HCT116 (cell line): ENCODE data around the gene CACNA1C. TPM values are rescaled to one million over a fixed set of nuclear protein-coding genes. Genes with fewer than 3 reads are reported as not detected.

ENCODE experiments used
- ATAC-seq: fragments of 200-7000 bp; cut with Tn5 transposase; 2 replicates; pipeline ENCODE4 v1.9.1; 2020; ENCODE audit warnings: mild to moderate bottlenecking, moderate library complexity
- BruUV-seq: library from RNA; stranded (reverse); fragments of 400-500 nt; replicated peaks from 2 replicates; lab custom pipeline; 2021; lab: Mats Ljungman, UMichigan
- CTCF ChIA-PET: fragments of 300-600 bp; sonication (Branson Sonifier 250); formaldehyde crosslinking; loops from one replicate; lab custom pipeline; 2021; ENCODE audit warnings: antibody characterized with exemption; lab: Charles Lee
- POLR2A ChIA-PET: fragments of 300-600, 350-600 bp; sonication (Branson Sonifier 250); formaldehyde crosslinking; loops from one replicate; lab custom pipeline; 2021; ENCODE audit warnings: antibody characterized with exemption; lab: Charles Lee
- RAD21 ChIA-PET, 2 experiments: fragments of 300-600 bp; sonication (Branson Sonifier 250); formaldehyde crosslinking; loops; one replicate each; lab custom pipeline; 2023; ENCODE audit warnings: low total read pairs in 2 of 2; ENCODE audit not compliant: uncharacterized antibody in 2 of 2, unreplicated experiment in 2 of 2, low non-redundant PET in 1 of 2; lab: Charles Lee
- DNase-seq: peaks from one replicate; pipeline ENCODE4 v3.0.0-alpha.2; 2010; ENCODE audit warnings: low read depth, low spot score
- H2AFZ ChIP-seq: fragments of 200-600 bp; shearing (Covaris generic), sonication (generic); 2 replicates; pipeline ENCODE4 v1.6.1; 2017; ENCODE audit warnings: low read depth, mixed run types, mixed read lengths, antibody characterized with exemption, low read length; ENCODE audit not compliant: poor library complexity, severe bottlenecking
- H3K27ac ChIP-seq: 2 replicates; pipeline ENCODE4 v1.5.1; 2012; ENCODE audit warnings: low read depth, low read length
- H3K27me3 ChIP-seq: fragments of 200-600 bp; sonication (generic); 2 replicates; pipeline ENCODE4 v1.6.1; 2016; ENCODE audit warnings: mixed run types, low read length, mixed read lengths; ENCODE audit not compliant: insufficient read depth
- H3K36me3 ChIP-seq, 2 experiments: fragments of 200-500 bp in 1 of 2; fragments of 200-600 bp in 1 of 2; sonication (Bioruptor generic) in 1 of 2; sonication (generic) in 1 of 2; 2 replicates each; pipeline versions ENCODE4 v1.5.1 to v1.6.1; 2014 to 2016; ENCODE audit warnings: low read length in 2 of 2, inconsistent platforms in 1 of 2, mixed read lengths in 1 of 2, mixed run types in 1 of 2; ENCODE audit not compliant: insufficient read depth in 2 of 2, control insufficient read depth in 1 of 2
- H3K4me1 ChIP-seq, 2 experiments: fragments of 200-600 bp in 1 of 2; sonication (generic) in 1 of 2; 2 replicates each; pipeline versions ENCODE4 v1.5.1 to v1.6.1; 2012 to 2017; ENCODE audit warnings: low read length in 2 of 2, inconsistent platforms in 1 of 2, mild to moderate bottlenecking in 1 of 2, mixed read lengths in 1 of 2, mixed run types in 1 of 2, moderate library complexity in 1 of 2; ENCODE audit not compliant: insufficient read depth in 2 of 2, control insufficient read depth in 1 of 2
- H3K4me2 ChIP-seq: fragments of 200-600 bp; sonication (generic); 2 replicates; pipeline ENCODE4 v1.6.1; 2017; ENCODE audit warnings: mixed run types, low read length, mixed read lengths
- H3K4me3 ChIP-seq, 2 experiments: fragments of 200-600 bp in 1 of 2; sonication (generic) in 1 of 2; replicated peaks in 1 of 2; 2 replicates each; pipeline ENCODE4 v1.5.1; 2011 to 2016; ENCODE audit warnings: low read length in 2 of 2, control low read depth in 1 of 2, low read depth in 1 of 2, mild to moderate bottlenecking in 1 of 2, mixed read lengths in 1 of 2, mixed run types in 1 of 2
- H3K79me2 ChIP-seq: fragments of 200-600 bp; sonication (generic); 2 replicates; pipeline ENCODE4 v1.6.1; 2017; ENCODE audit warnings: mild to moderate bottlenecking, mixed run types, low read length, moderate library complexity, mixed read lengths; ENCODE audit not compliant: insufficient read depth
- H3K9ac ChIP-seq: fragments of 200-600 bp; sonication (generic); 2 replicates; pipeline ENCODE4 v1.6.1; 2016; ENCODE audit warnings: low read length, mixed read lengths
- H3K9me2 ChIP-seq: fragments of 200-600 bp; sonication (generic), shearing (Covaris generic); 2 replicates; pipeline ENCODE4 v1.6.1; 2017; ENCODE audit warnings: mixed run types, mild to moderate bottlenecking, moderate library complexity; ENCODE audit not compliant: insufficient read depth
- H3K9me3 ChIP-seq, 2 experiments: fragments of 200-500 bp in 1 of 2; fragments of 200-600 bp in 1 of 2; sonication (Bioruptor generic) in 1 of 2; sonication (generic) in 1 of 2; 2 replicates each; pipeline ENCODE4 v1.6.1; 2014 to 2017; ENCODE audit warnings: low read length in 2 of 2, mixed read lengths in 2 of 2, inconsistent platforms in 1 of 2, low read depth in 1 of 2, mild to moderate bottlenecking in 1 of 2, mixed run types in 1 of 2, moderate library complexity in 1 of 2; ENCODE audit not compliant: control insufficient read depth in 1 of 2, insufficient read depth in 1 of 2
- H4K20me1 ChIP-seq: fragments of 200-600 bp; sonication (generic), shearing (Covaris generic); 2 replicates; pipeline ENCODE4 v1.6.1; 2017; ENCODE audit warnings: mixed run types, mild to moderate bottlenecking, moderate library complexity; ENCODE audit not compliant: insufficient read depth
- CBX3 ChIP-seq: IDR thresholded peaks from 2 replicates; pipeline ENCODE4 v1.6.1; 2012; ENCODE audit warnings: low read depth
- CEBPB ChIP-seq: IDR thresholded peaks from 2 replicates; pipeline ENCODE4 v1.6.1; 2012; ENCODE audit warnings: low read depth
- EZH2phosphoT487 ChIP-seq: fragments of 200-600 bp; IDR thresholded peaks from 2 replicates; pipeline ENCODE4 v1.6.1; 2018; ENCODE audit warnings: antibody characterized with exemption, borderline replicate concordance
- FOSL1 ChIP-seq: IDR thresholded peaks from 2 replicates; pipeline ENCODE4 v1.6.1; 2012; ENCODE audit warnings: low read depth
- JUND ChIP-seq: IDR thresholded peaks from 2 replicates; pipeline ENCODE4 v1.6.1; 2012
- POLR2AphosphoS5 ChIP-seq: IDR thresholded peaks from 2 replicates; pipeline ENCODE4 v1.6.1; 2011; ENCODE audit warnings: mild to moderate bottlenecking, low read depth, low read length, moderate library complexity
- RAD21 ChIP-seq: IDR thresholded peaks from 2 replicates; pipeline ENCODE4 v1.6.1; 2012; ENCODE audit warnings: low read depth, mild to moderate bottlenecking
- SIN3A ChIP-seq: IDR thresholded peaks from 2 replicates; pipeline ENCODE4 v1.6.1; 2012; ENCODE audit warnings: low read depth
- SP1 ChIP-seq: IDR thresholded peaks from 2 replicates; pipeline ENCODE4 v1.6.1; 2012; ENCODE audit warnings: low read depth
- SRF ChIP-seq: IDR thresholded peaks from 2 replicates; pipeline ENCODE4 v1.6.1; 2012; ENCODE audit warnings: low read depth
- TCF7L2 ChIP-seq: IDR thresholded peaks from 2 replicates; pipeline ENCODE4 v1.7.0; 2011; ENCODE audit warnings: borderline replicate concordance, inconsistent platforms; ENCODE audit not compliant: insufficient read depth, insufficient read length; ENCODE audit errors: extremely low read depth
- YY1 ChIP-seq: IDR thresholded peaks from 2 replicates; pipeline ENCODE4 v1.6.1; 2011; ENCODE audit warnings: low read length, low read depth, moderate library complexity, mild to moderate bottlenecking; ENCODE audit not compliant: insufficient replicate concordance; ENCODE audit errors: extremely low read depth
- ZFX ChIP-seq: fragments of 450-650 bp; IDR thresholded peaks from 2 replicates; pipeline ENCODE4 v1.6.1; 2017
- ZNF274 ChIP-seq: fragments of 200-500 bp; sonication (Bioruptor generic); IDR thresholded peaks from 2 replicates; pipeline ENCODE4 v1.6.1; 2014; ENCODE audit warnings: mild to moderate bottlenecking, low read depth, low read length, inconsistent platforms
- intact Hi-C: fragments of 100-400 bp; cut with micrococcal nuclease; formaldehyde crosslinking; loops from 2 replicates; pipeline ENCODE4 v1.10.0; 2022
- total RNA-seq: library from RNA; stranded (reverse); gene quantifications from one replicate; pipeline ENCODE4 v1.2.1, GENCODE V29; 2021; ENCODE audit not compliant: unreplicated experiment

CACNA1C gene
- total RNA-seq, 1 experiment from 2014 or later = 0.05 TPM

DNA sequence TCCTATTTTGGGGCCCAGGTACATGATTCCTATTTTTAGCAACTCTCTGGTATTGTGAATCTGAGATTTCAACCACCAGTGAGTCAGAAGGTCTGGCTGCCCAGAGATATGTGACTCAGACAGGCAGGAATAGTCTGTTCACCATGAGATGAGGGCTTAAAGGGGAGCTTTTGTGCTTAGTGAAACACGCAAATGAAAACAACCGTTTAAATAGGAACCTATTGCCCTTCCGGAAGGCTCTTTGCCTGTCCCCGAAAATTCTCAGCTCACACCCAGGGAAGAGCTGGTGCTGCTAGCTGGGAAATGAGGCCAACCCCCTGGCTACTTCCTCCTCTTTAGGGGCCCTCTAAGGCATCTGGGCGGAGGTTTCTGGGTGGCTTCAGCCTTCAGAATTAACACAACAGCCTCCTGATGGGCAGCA, 283.6 kb downstream of the CACNA1C start:
- BruUV-seq = no TSS peak
- Histone ChIP-seq H3K79me2 (no peaks in the 10 kb centered on the region), H3K4me3 (peak overlapping the region; percentile 10 to 46; a peak in 3 of 4 replicates), H4K20me1 (no peaks in the 10 kb centered on the region), H3K9me3 (no peaks in the 10 kb centered on the region), H2AFZ (peak overlapping the region; percentile 3), H3K27me3 (no peaks in the 10 kb centered on the region), H3K36me3 (no peaks in the 10 kb centered on the region), H3K9ac (peak overlapping the region; percentile 48), H3K4me2 (peak overlapping the region; percentile 72), H3K27ac (peak overlapping the region; percentile 98), H3K4me1 (peaks cover 51 to 74% of the 10 kb centered on the region in 2 experiments), H3K9me2 (no peaks in the 10 kb centered on the region)
- ChIA-PET POLR2A (no interaction called here), CTCF (no interaction called here), RAD21 (no interaction called here)
- peak; percentile 89 for TF ChIP-seq FOSL1
- TF ChIP-seq POLR2AphosphoS5 = 0 out of 2 replicates have a peak, but pooled peaks have one; percentile 35
- peak; percentile 59; the same call in 1 of the 2 replicates for TF ChIP-seq SIN3A
- TF ChIP-seq CBX3 = peak; percentile 62; the same call in 1 of the 2 replicates
- no peak for TF ChIP-seq ZFX
- TF ChIP-seq CEBPB = peak; percentile 69
- no peak for TF ChIP-seq ZNF274
- TF ChIP-seq YY1 = peak; percentile 20
- TF ChIP-seq SRF = peak; percentile 68
- TF ChIP-seq SP1 = peak; percentile 83
- peak; percentile 22; the same call in 1 of the 2 replicates for TF ChIP-seq RAD21
- TF ChIP-seq JUND = peak; percentile 89
- TF ChIP-seq EZH2phosphoT487 = no peak
- no peak for TF ChIP-seq TCF7L2
- peak; percentile 75 for DNase-seq
- ATAC-seq = peak; percentile 90
- intact Hi-C loops = loop anchor here (10.0 kb wide), 1 partner anchor 1438 kb away; no protein-coding TSS in a partner anchor
